ENCODE data around the gene OPCML. TPM values are rescaled to one million over a fixed set of nuclear protein-coding genes. Genes with fewer than 3 reads are reported as not detected.

Gene OPCML
- total RNA-seq, 1 donor from 2014 or later = under 0.01 TPM

GRCh38 chr11:132992838-132993631 lies 539.3 kb downstream of the OPCML start:
- Histone ChIP-seq H3K4me1 (ENCODE audit: control insufficient read depth in 3 of 3, insufficient read depth in 3 of 3, low read length in 3 of 3) (no peaks in the 10 kb centered on the region), H3K4me3 (ENCODE audit: low read length in 3 of 3) (no peak overlapping the region), H3K36me3 (ENCODE audit: control insufficient read depth in 3 of 3, insufficient read depth in 3 of 3, low read length in 3 of 3) (no peaks in the 10 kb centered on the region), H3K9ac (ENCODE audit: low read depth in 1 of 3, low read length in 3 of 3) (no peak overlapping the region), H3K9me3 (ENCODE audit: control insufficient read depth in 3 of 3, low read length in 3 of 3) (no peaks in the 10 kb centered on the region), H3K27me3 (ENCODE audit: control insufficient read depth in 3 of 3, insufficient read depth in 3 of 3, low read length in 3 of 3) (peaks cover 20 to 29% (median 23%) of the 10 kb centered on the region in 3 donors), H3K27ac (ENCODE audit: low read depth, low read length) (no peak overlapping the region)

GRCh38 chr11:132988411-132988810 lies 543.9 kb downstream of the OPCML start:
- Histone ChIP-seq H3K4me3 (ENCODE audit: low read length in 3 of 3) (no peak overlapping the region), H3K4me1 (ENCODE audit: control insufficient read depth in 3 of 3, insufficient read depth in 3 of 3, low read length in 3 of 3) (no peaks in the 10 kb centered on the region), H3K9ac (ENCODE audit: low read depth in 1 of 3, low read length in 3 of 3) (no peak overlapping the region), H3K9me3 (ENCODE audit: control insufficient read depth in 3 of 3, low read length in 3 of 3) (no peaks in the 10 kb centered on the region), H3K27me3 (ENCODE audit: control insufficient read depth in 3 of 3, insufficient read depth in 3 of 3, low read length in 3 of 3) (peaks cover 8 to 10% (median 9%) of the 10 kb centered on the region in 3 donors), H3K36me3 (ENCODE audit: control insufficient read depth in 3 of 3, insufficient read depth in 3 of 3, low read length in 3 of 3) (no peaks in the 10 kb centered on the region), H3K27ac (ENCODE audit: low read depth, low read length) (no peak overlapping the region)

- Histone ChIP-seq H3K4me3 (ENCODE audit: low read length in 3 of 3) (no peak overlapping the region), H3K9me3 (ENCODE audit: control insufficient read depth in 3 of 3, low read length in 3 of 3) (no peaks in the 10 kb centered on the region), H3K27ac (ENCODE audit: low read depth, low read length) (no peak overlapping the region), H3K36me3 (ENCODE audit: control insufficient read depth in 3 of 3, insufficient read depth in 3 of 3, low read length in 3 of 3) (no peaks in the 10 kb centered on the region), H3K9ac (ENCODE audit: low read depth in 1 of 3, low read length in 3 of 3) (no peak overlapping the region), H3K27me3 (ENCODE audit: control insufficient read depth in 3 of 3, insufficient read depth in 3 of 3, low read length in 3 of 3) (peaks cover 3 to 6% (median 4%) of the 10 kb centered on the region in 3 donors), H3K4me1 (ENCODE audit: control insufficient read depth in 3 of 3, insufficient read depth in 3 of 3, low read length in 3 of 3) (no peaks in the 10 kb centered on the region)
Observed at GRCh38 chr11:132987936-132988335, 544.4 kb downstream of the OPCML start.

- no peaks in the 10 kb centered on the region for H3K9me3 ChIP-seq (ENCODE audit: control insufficient read depth in 3 of 3, low read length in 3 of 3)
- no peak overlapping the region for H3K9ac ChIP-seq (ENCODE audit: low read depth in 1 of 3, low read length in 3 of 3)
- no peak overlapping the region for H3K27ac ChIP-seq (ENCODE audit: low read depth, low read length)
- H3K4me1 ChIP-seq (ENCODE audit: control insufficient read depth in 3 of 3, insufficient read depth in 3 of 3, low read length in 3 of 3) = no peaks in the 10 kb centered on the region
- H3K4me3 ChIP-seq (ENCODE audit: low read length in 3 of 3) = no peak overlapping the region
- H3K36me3 ChIP-seq (ENCODE audit: control insufficient read depth in 3 of 3, insufficient read depth in 3 of 3, low read length in 3 of 3) = no peaks in the 10 kb centered on the region
- no peaks in the 10 kb centered on the region for H3K27me3 ChIP-seq (ENCODE audit: control insufficient read depth in 3 of 3, insufficient read depth in 3 of 3, low read length in 3 of 3)
Observed at GRCh38 chr11:132983641-132983978, 548.7 kb downstream of the OPCML start.

GRCh38 chr11:132982772-132983640 lies 549.3 kb downstream of the OPCML start:
- Histone ChIP-seq H3K4me1 (ENCODE audit: control insufficient read depth in 3 of 3, insufficient read depth in 3 of 3, low read length in 3 of 3) (no peaks in the 10 kb centered on the region), H3K4me3 (ENCODE audit: low read length in 3 of 3) (no peak overlapping the region), H3K27ac (ENCODE audit: low read depth, low read length) (no peak overlapping the region), H3K27me3 (ENCODE audit: control insufficient read depth in 3 of 3, insufficient read depth in 3 of 3, low read length in 3 of 3) (no peaks in the 10 kb centered on the region), H3K9ac (ENCODE audit: low read depth in 1 of 3, low read length in 3 of 3) (no peak overlapping the region), H3K9me3 (ENCODE audit: control insufficient read depth in 3 of 3, low read length in 3 of 3) (no peaks in the 10 kb centered on the region), H3K36me3 (ENCODE audit: control insufficient read depth in 3 of 3, insufficient read depth in 3 of 3, low read length in 3 of 3) (no peaks in the 10 kb centered on the region)

GRCh38 chr11:132981131-132981956 lies 551.0 kb downstream of the OPCML start:
- Histone ChIP-seq H3K27me3 (ENCODE audit: control insufficient read depth in 3 of 3, insufficient read depth in 3 of 3, low read length in 3 of 3) (no peaks in the 10 kb centered on the region), H3K4me1 (ENCODE audit: control insufficient read depth in 3 of 3, insufficient read depth in 3 of 3, low read length in 3 of 3) (no peaks in the 10 kb centered on the region), H3K9ac (ENCODE audit: low read depth in 1 of 3, low read length in 3 of 3) (no peak overlapping the region), H3K9me3 (ENCODE audit: control insufficient read depth in 3 of 3, low read length in 3 of 3) (no peaks in the 10 kb centered on the region), H3K4me3 (ENCODE audit: low read length in 3 of 3) (no peak overlapping the region), H3K36me3 (ENCODE audit: control insufficient read depth in 3 of 3, insufficient read depth in 3 of 3, low read length in 3 of 3) (no peaks in the 10 kb centered on the region), H3K27ac (ENCODE audit: low read depth, low read length) (no peak overlapping the region)

- no peak overlapping the region for H3K4me3 ChIP-seq (ENCODE audit: low read length in 3 of 3)
- no peaks in the 10 kb centered on the region for H3K27me3 ChIP-seq (ENCODE audit: control insufficient read depth in 3 of 3, insufficient read depth in 3 of 3, low read length in 3 of 3)
- no peak overlapping the region for H3K9ac ChIP-seq (ENCODE audit: low read depth in 1 of 3, low read length in 3 of 3)
- no peak overlapping the region for H3K27ac ChIP-seq (ENCODE audit: low read depth, low read length)
- H3K9me3 ChIP-seq (ENCODE audit: control insufficient read depth in 3 of 3, low read length in 3 of 3) = no peaks in the 10 kb centered on the region
- H3K4me1 ChIP-seq (ENCODE audit: control insufficient read depth in 3 of 3, insufficient read depth in 3 of 3, low read length in 3 of 3) = no peaks in the 10 kb centered on the region
- no peaks in the 10 kb centered on the region for H3K36me3 ChIP-seq (ENCODE audit: control insufficient read depth in 3 of 3, insufficient read depth in 3 of 3, low read length in 3 of 3)
Observed at GRCh38 chr11:132980670-132981069, 551.6 kb downstream of the OPCML start.

GRCh38 chr11:132977746-132978145 lies 554.6 kb downstream of the OPCML start:
- no peak overlapping the region for H3K27ac ChIP-seq (ENCODE audit: low read depth, low read length)
- H3K9ac ChIP-seq (ENCODE audit: low read depth in 1 of 3, low read length in 3 of 3) = no peak overlapping the region
- no peak overlapping the region for H3K4me3 ChIP-seq (ENCODE audit: low read length in 3 of 3)

GRCh38 chr11:132977241-132977640 lies 555.1 kb downstream of the OPCML start:
- no peaks in the 10 kb centered on the region for H3K36me3 ChIP-seq (ENCODE audit: control insufficient read depth in 3 of 3, insufficient read depth in 3 of 3, low read length in 3 of 3)
- H3K4me3 ChIP-seq (ENCODE audit: low read length in 3 of 3) = no peak overlapping the region
- no peaks in the 10 kb centered on the region for H3K9me3 ChIP-seq (ENCODE audit: control insufficient read depth in 3 of 3, low read length in 3 of 3)
- no peak overlapping the region for H3K9ac ChIP-seq (ENCODE audit: low read depth in 1 of 3, low read length in 3 of 3)
- no peaks in the 10 kb centered on the region for H3K4me1 ChIP-seq (ENCODE audit: control insufficient read depth in 3 of 3, insufficient read depth in 3 of 3, low read length in 3 of 3)
- no peaks in the 10 kb centered on the region for H3K27me3 ChIP-seq (ENCODE audit: control insufficient read depth in 3 of 3, insufficient read depth in 3 of 3, low read length in 3 of 3)
- no peak overlapping the region for H3K27ac ChIP-seq (ENCODE audit: low read depth, low read length)

More at GRCh38 chr11:132977746-132978145, 554.6 kb downstream of the OPCML start:
- Histone ChIP-seq H3K36me3 (ENCODE audit: control insufficient read depth in 3 of 3, insufficient read depth in 3 of 3, low read length in 3 of 3) (no peaks in the 10 kb centered on the region), H3K9me3 (ENCODE audit: control insufficient read depth in 3 of 3, low read length in 3 of 3) (no peaks in the 10 kb centered on the region), H3K4me1 (ENCODE audit: control insufficient read depth in 3 of 3, insufficient read depth in 3 of 3, low read length in 3 of 3) (no peaks in the 10 kb centered on the region), H3K27me3 (ENCODE audit: control insufficient read depth in 3 of 3, insufficient read depth in 3 of 3, low read length in 3 of 3) (no peaks in the 10 kb centered on the region)

Data from skeletal muscle tissue (tissue), 4 donors.